MV-4-11 (cell line): ENCODE results near the gene HMBS.
"Not testable (repeated sequence)": the region's sequence is repeated elsewhere in the genome, so short reads cannot be mapped to it uniquely, and the experiment has no call there.

ENCODE experiments used
- DNase-seq: peaks from one replicate; lab custom pipeline; 2025; lab: John Stamatoyannopoulos, UW

The HMBS gene

GRCh38 chr11:119084663-119085436 is at the start of gene HMBS:
HMBS (plus strand) TSS chr11:119084881; CDS start chr11:119085034, 153 bp downstream.
- peak; percentile 95 for DNase-seq

- no peak for DNase-seq
Observed at GRCh38 chr11:119038884-119039283, 45.8 kb upstream of the HMBS start.

GRCh38 chr11:119039471-119039870 is 45.2 kb upstream of the HMBS start:
- peak; percentile 26 for DNase-seq

GRCh38 chr11:119041821-119042514 is 42.7 kb upstream of the HMBS start:
- peak; percentile 24 for DNase-seq

GRCh38 chr11:119042927-119043326 is 41.8 kb upstream of the HMBS start:
- DNase-seq, result no peak

- DNase-seq, result no peak
Observed at GRCh38 chr11:119044708-119045107, 40.0 kb upstream of the HMBS start.

- no peak for DNase-seq
Observed at GRCh38 chr11:119046489-119046888, 38.2 kb upstream of the HMBS start.

- DNase-seq, result no peak
Observed at GRCh38 chr11:119047205-119047604, 37.5 kb upstream of the HMBS start.

- no peak for DNase-seq
Observed at GRCh38 chr11:119048644-119049043, 36.0 kb upstream of the HMBS start.

- no peak for DNase-seq
Observed at GRCh38 chr11:119049081-119049480, 35.6 kb upstream of the HMBS start.

GRCh38 chr11:119051440-119052162 is 33.1 kb upstream of the HMBS start:
- no peak for DNase-seq

GRCh38 chr11:119052163-119052814 is 32.4 kb upstream of the HMBS start:
- DNase-seq, result no peak

- DNase-seq, result no peak
Observed at GRCh38 chr11:119054418-119054817, 30.3 kb upstream of the HMBS start.

GRCh38 chr11:119055901-119056300 is 28.8 kb upstream of the HMBS start:
- peak; percentile 61 for DNase-seq

- DNase-seq, result no peak
Observed at GRCh38 chr11:119056421-119056999, 28.2 kb upstream of the HMBS start.

GRCh38 chr11:119057000-119057769 is 27.5 kb upstream of the HMBS start, which contains the start of gene HYOU1:
HYOU1 (minus strand) TSS chr11:119057205; CDS start chr11:119056160, 1,045 bp downstream.
- peak; percentile 91 for DNase-seq

- DNase-seq, result not testable (repeated sequence)
Observed at GRCh38 chr11:119059128-119059527, 25.6 kb upstream of the HMBS start.

- DNase-seq, result no peak
Observed at GRCh38 chr11:119061256-119061655, 23.4 kb upstream of the HMBS start.

GRCh38 chr11:119062779-119063178 is 21.9 kb upstream of the HMBS start:
- DNase-seq, result no peak

- peak; percentile 52 for DNase-seq
Observed at GRCh38 chr11:119065369-119065768, 19.3 kb upstream of the HMBS start.
